GM04504 (cell line): Measurements from ENCODE around the gene KAZN.

Source experiments
- DNase-seq: peaks from one replicate; pipeline ENCODE4 v3.0.0-alpha.2; 2012; ENCODE audit warnings: low read depth

KAZN gene

DNA sequence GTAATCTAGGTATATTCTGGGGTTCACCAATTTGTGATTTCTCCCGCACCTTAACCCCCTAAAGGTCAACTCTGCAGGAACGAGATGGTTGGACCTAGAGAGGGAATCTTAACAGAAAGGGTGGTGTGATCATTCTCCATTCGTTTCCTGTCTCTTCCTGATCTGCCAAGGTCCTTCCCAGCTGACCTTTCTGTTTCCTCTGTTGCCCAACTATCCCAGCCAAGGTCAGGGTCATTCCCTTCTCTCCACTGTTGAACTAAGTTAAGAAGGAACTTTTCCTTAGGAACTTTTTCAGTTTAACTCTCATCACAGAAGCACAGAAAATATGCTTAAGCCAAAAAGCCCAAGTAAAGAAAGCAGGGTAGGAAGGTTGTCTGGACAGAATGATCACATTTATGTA lies 49.3 kb downstream of the KAZN start:
- no peak for DNase-seq

- DNase-seq, result no peak
Measured at GRCh38 chr1:14648391-14648790, 49.9 kb downstream of the KAZN start.

- no peak for DNase-seq
Measured at GRCh38 chr1:14648896-14649855, 50.7 kb downstream of the KAZN start.

DNA sequence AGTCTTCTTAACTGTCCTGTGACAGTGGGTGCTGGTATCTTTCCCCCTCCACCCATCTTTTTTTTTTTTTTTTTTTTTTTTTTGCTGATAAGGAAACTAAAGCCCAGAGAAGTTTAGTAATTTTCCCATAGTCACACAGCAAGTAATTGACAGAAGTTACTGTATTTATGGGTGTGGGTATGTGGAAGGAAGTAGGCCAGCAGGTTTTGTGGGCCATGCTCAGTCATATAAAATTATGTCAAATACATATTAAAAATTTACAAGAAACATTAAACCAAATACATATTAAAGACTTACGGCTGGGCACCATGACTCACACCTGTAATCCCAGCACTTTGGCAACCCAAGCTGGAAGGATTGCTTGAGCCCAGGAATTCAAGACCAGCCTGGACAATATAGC lies 51.5 kb downstream of the KAZN start:
- no peak for DNase-seq

- no peak for DNase-seq
Measured at GRCh38 chr1:14650951-14651350, 52.5 kb downstream of the KAZN start.

- DNase-seq, result no peak
Measured at GRCh38 chr1:14652840-14653239, 54.4 kb downstream of the KAZN start.

GRCh38 chr1:14653461-14653960 lies 55.0 kb downstream of the KAZN start:
- no peak for DNase-seq

GRCh38 chr1:14654554-14654953 lies 56.1 kb downstream of the KAZN start:
- no peak for DNase-seq

GRCh38 chr1:14655385-14655784 lies 56.9 kb downstream of the KAZN start:
- no peak for DNase-seq

DNA sequence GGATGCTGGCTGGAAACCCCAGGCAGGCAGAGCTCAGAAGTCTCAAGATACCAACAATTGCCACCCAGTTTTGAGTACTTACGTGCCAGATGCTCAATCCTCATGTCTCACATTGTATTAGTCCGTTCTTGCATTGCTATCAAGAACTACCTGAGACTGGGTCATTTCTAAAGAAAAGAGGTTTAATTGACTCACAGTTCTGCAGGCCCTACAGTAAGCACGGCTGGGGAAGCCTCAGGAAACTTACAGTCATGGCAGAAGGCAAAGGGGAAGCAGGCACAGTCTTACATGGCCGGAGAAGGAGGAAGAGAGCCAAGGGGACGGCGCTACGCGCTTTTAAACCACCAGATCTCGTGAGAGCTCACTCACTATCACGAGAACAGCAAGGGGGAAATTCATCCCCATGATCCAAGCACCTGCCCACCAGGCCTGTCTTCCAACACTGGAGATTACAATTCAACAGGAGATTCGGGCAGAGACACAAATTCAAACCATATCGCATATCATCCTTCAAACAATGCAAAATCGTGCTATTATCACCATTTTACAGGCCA lies 58.0 kb downstream of the KAZN start:
- DNase-seq, result no peak

- no peak for DNase-seq
Measured at GRCh38 chr1:14658642-14659041, 60.2 kb downstream of the KAZN start.

GRCh38 chr1:14659913-14660312 lies 61.4 kb downstream of the KAZN start:
- no peak for DNase-seq

DNA sequence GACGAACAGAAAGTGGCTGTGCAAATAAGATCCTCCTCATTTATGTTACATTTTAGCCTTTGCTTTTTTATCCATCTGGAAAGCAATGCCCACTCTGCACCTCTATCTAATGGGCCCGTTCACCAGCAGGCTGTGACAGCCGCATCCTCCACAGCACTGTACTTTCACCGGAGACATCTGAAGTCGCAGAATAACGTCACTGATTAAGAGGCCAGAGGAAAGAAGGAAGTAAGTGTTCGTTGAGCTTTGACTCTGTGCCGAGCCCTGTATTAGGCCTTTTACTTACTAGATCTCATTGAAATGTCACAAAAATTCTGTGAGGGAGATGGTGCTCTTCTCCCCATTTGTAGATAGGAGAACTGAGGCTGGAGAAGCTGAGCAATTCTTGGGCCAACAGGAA lies 62.3 kb downstream of the KAZN start:
- no peak for DNase-seq

DNA sequence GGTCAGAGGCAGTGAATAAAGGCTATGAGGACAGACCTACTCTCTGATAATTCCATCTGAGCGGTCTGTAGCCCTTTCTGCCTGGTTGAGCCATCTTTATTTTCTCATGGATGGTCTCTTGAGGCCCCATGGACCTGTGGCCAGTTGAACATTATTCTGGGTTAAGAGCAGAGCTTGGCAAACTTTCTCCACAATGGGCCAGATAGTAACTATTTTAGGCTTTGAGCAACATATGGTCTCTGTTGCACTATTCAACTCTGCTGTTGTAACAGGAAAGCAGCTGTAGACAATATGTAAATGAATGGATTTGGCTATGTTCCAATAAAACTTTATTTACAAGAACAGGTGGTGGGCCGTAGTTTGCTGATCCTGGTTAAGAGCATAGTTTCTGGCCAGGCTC lies 62.7 kb downstream of the KAZN start:
- DNase-seq, result no peak

DNA sequence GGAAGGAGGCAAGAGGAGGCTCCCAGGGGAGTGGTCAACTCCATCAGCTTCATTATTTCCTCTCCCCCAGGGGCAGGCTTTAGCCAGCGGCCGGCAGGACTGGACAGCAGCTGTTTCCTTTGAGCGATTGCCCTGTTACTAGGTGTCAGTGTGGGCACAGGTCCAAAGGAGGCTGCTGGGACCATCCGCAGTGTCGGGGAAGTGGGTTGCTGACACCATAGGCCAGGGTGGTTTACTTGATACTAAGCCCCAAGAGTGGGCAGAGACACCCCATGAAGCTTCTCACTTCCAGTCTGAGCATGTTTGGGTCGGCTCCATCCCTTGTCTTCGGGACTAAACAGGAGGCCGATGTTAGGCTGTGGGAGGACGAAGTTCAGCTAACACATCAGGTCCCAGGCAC lies 63.6 kb downstream of the KAZN start:
- no peak for DNase-seq

GRCh38 chr1:14663773-14664172 lies 65.3 kb downstream of the KAZN start:
- no peak for DNase-seq

- DNase-seq, result no peak
Measured at GRCh38 chr1:14666373-14666772, 67.9 kb downstream of the KAZN start.

DNA sequence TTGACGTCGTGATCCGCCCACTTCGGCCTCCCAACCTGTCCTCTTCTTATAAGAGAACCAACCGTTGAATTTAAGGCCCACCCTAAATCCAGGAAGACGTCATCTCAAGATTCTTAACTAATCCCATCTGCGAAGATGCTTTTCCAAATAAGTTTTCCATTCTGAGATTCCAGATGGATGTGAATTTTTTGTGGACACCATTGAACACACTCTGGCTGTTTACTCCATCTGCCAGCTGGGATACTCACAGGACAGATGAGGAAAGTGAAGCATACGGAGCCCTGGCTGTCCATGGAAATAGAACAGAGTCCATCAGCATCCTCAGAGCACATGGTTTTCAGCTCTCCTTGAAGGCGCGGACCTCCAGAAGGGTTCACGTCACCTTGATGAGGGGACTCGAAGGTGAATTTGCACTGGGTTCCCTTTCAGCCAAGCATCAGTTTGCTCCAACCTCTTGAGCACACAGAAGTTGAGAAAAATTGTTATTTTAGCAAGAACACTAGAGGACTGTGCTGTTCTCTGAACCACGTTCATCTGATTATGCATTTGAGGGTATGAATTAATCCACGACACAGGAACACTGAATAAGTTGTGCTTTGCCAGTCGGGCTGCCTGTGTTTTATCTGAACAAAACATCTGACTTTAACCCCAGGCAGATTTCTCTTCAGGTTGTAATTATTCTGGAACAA lies 68.6 kb downstream of the KAZN start:
- DNase-seq, result no peak

GRCh38 chr1:14667651-14667984 lies 69.1 kb downstream of the KAZN start:
- no peak for DNase-seq

DNA sequence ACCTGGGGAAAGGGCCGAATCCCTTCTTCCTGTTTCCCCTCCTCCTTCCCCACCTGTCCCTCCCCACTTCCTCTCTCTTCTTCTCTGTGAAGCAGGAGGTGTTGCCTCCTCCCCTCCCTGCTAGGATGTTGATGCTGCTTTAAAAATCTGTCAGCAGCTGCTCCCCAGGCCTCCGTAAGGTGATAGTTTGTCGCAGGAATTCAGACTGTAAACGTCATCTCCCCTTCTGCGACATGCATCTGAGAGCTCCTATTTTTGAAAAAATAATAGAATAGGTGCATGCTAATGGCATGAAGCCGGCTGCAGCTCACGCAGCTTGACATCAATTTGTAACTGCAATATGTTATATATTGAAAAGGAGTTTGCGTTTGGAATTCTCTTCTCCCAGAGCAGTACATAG lies 70.1 kb downstream of the KAZN start:
- no peak for DNase-seq

DNA sequence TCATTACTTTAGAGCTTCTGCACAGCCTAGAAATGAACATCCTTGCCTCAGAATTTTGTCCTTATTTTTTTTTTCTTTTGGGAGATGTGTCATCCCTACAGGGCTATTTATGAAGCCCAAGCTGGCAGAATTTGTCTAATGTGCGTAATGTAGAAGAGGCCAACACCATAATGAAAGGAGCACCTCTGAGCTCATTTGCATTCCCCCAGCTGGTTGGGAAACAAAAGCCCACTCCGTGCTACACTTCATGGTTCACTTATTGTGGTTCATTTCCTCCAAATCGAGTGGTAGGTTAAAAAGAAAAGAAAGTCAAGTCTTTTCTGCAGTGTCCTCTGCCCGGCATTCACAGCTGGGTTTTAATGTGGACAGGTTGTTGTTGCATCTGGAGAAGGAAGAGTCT lies 73.5 kb downstream of the KAZN start:
- DNase-seq, result no peak

- DNase-seq, result no peak
Measured at GRCh38 chr1:14674030-14674429, 75.5 kb downstream of the KAZN start.

DNA sequence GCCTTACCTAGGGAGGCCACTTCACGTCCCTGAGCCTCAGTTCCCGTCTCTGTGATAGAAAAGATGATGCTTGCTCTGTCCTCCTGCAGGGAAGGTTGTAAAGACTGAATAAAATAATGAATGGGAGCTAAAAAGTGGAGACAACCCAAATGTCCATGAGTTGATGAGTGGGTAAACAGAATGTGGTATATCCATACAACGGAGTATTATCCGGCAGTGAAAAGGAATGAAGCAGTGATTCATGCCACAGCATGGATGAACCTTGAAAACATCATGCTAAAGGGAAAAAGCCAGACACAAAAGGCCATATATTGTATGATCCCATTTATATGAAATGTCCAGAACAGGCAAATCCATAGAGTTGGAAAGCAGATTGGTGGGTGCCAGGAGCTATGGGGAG lies 77.9 kb downstream of the KAZN start:
- no peak for DNase-seq
